Measurements from ENCODE around the gene ZNF91.

ZNF91 gene

GRCh38 chr19:23437901-23438300 is 42.6 kb upstream of the ZNF91 start:
- no peak for TF ChIP-seq POLR2AphosphoS5 (IDR thresholded peaks at IDR 0.05; ENCODE audit: low read depth, low read length)
- TF ChIP-seq SIN3A (IDR thresholded peaks at IDR 0.05; ENCODE audit: borderline replicate concordance, insufficient read depth, low read length): no peak
- TF ChIP-seq, protein P1, sequence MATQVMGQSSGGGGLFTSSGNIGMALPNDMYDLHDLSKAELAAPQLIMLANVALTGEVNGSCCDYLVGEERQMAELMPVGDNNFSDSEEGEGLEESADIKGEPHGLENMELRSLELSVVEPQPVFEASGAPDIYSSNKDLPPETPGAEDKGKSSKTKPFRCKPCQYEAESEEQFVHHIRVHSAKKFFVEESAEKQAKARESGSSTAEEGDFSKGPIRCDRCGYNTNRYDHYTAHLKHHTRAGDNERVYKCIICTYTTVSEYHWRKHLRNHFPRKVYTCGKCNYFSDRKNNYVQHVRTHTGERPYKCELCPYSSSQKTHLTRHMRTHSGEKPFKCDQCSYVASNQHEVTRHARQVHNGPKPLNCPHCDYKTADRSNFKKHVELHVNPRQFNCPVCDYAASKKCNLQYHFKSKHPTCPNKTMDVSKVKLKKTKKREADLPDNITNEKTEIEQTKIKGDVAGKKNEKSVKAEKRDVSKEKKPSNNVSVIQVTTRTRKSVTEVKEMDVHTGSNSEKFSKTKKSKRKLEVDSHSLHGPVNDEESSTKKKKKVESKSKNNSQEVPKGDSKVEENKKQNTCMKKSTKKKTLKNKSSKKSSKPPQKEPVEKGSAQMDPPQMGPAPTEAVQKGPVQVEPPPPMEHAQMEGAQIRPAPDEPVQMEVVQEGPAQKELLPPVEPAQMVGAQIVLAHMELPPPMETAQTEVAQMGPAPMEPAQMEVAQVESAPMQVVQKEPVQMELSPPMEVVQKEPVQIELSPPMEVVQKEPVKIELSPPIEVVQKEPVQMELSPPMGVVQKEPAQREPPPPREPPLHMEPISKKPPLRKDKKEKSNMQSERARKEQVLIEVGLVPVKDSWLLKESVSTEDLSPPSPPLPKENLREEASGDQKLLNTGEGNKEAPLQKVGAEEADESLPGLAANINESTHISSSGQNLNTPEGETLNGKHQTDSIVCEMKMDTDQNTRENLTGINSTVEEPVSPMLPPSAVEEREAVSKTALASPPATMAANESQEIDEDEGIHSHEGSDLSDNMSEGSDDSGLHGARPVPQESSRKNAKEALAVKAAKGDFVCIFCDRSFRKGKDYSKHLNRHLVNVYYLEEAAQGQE (IDR thresholded peaks at IDR 0.05; ENCODE audit: insufficient read depth in 1 of 2, low read depth in 2 of 2, low read length in 2 of 2): no peak
- TF ChIP-seq FOXP2 (optimal IDR thresholded peaks at IDR 0.05; ENCODE audit: borderline replicate concordance, extremely low read depth, extremely low read length, insufficient read depth): no peak
- TF ChIP-seq TAF1 (IDR thresholded peaks at IDR 0.05; ENCODE audit: borderline replicate concordance, insufficient read depth, low read length): no peak

- TF ChIP-seq TAF1 (IDR thresholded peaks at IDR 0.05; ENCODE audit: borderline replicate concordance, insufficient read depth, low read length) (no peak), POLR2AphosphoS5 (IDR thresholded peaks at IDR 0.05; ENCODE audit: low read depth, low read length) (no peak), SIN3A (IDR thresholded peaks at IDR 0.05; ENCODE audit: borderline replicate concordance, insufficient read depth, low read length) (no peak), FOXP2 (optimal IDR thresholded peaks at IDR 0.05; ENCODE audit: borderline replicate concordance, extremely low read depth, extremely low read length, insufficient read depth) (no peak)
- TF ChIP-seq, protein P1 (IDR thresholded peaks at IDR 0.05; ENCODE audit: insufficient read depth in 1 of 2, low read depth in 2 of 2, low read length in 2 of 2): no peak
Observed at GRCh38 chr19:23436944-23437343, 41.7 kb upstream of the ZNF91 start.

DNA sequence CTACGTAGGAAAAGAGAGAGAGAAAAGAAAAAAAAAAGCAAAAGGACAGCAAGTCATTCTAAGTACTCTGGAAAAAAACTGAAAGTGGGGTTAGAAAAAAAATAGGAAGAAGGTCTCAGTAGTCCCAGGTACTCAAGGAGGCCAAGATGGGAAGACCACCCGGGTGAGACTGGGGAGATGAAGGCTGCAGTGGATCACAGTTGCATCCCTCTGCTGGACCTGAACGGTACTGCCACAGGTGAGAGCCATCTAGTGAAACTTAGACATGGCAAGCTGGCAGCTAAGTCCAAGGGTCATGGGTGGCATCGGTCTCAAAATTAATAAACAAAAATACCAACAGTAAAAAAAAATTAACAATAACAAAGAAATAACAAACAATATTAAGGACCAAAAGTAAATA is 41.0 kb upstream of the ZNF91 start:
- TF ChIP-seq TAF1 (IDR thresholded peaks at IDR 0.05; ENCODE audit: borderline replicate concordance, insufficient read depth, low read length): no peak

GRCh38 chr19:23420824-23421223 is 25.6 kb upstream of the ZNF91 start:
- TF ChIP-seq SIN3A (IDR thresholded peaks at IDR 0.05; ENCODE audit: borderline replicate concordance, insufficient read depth, low read length) (no peak), TAF1 (IDR thresholded peaks at IDR 0.05; ENCODE audit: borderline replicate concordance, insufficient read depth, low read length) (no peak), POLR2AphosphoS5 (IDR thresholded peaks at IDR 0.05; ENCODE audit: low read depth, low read length) (no peak), FOXP2 (optimal IDR thresholded peaks at IDR 0.05; ENCODE audit: borderline replicate concordance, extremely low read depth, extremely low read length, insufficient read depth) (no peak)
- TF ChIP-seq, protein P1 (IDR thresholded peaks at IDR 0.05; ENCODE audit: insufficient read depth in 1 of 2, low read depth in 2 of 2, low read length in 2 of 2): no peak

DNA sequence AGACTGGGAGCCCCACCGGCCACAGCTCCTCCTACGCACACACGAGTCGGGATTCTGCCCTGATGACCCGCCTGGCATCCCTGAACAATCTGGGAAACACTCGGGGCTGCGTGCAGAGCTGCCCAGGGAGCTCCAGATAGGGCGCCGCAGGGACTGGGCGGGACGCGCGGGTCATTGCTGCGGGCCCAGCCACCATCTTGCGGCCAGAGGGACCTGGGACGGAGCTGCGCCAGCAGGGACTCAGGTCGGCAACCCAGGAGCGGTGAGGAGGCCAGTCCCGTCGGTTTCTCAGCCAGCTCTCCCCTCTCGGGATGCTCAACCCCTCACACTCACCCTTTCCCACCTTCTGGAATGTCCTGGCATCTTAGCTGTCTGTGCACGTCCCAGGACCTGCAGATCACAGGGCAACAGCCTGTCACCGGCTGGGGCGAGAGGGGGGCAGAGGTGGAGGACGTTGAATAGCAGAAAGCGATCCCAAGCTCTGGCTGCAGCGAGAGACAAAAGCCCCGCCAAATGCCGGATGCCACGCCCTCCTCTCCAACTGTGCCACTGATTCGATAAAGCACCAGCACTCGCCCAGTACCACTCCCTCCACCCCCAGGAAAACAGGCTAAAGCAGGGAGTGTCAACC is 20.4 kb upstream of the ZNF91 start:
- TF ChIP-seq POLR2AphosphoS5 (IDR thresholded peaks at IDR 0.05; ENCODE audit: low read depth, low read length): no peak
- TF ChIP-seq, protein P1 (IDR thresholded peaks at IDR 0.05; ENCODE audit: insufficient read depth in 1 of 2, low read depth in 2 of 2, low read length in 2 of 2): no peak
- TF ChIP-seq TAF1 (IDR thresholded peaks at IDR 0.05; ENCODE audit: borderline replicate concordance, insufficient read depth, low read length): no peak
- no peak for TF ChIP-seq SIN3A (IDR thresholded peaks at IDR 0.05; ENCODE audit: borderline replicate concordance, insufficient read depth, low read length)
- no peak for TF ChIP-seq FOXP2 (optimal IDR thresholded peaks at IDR 0.05; ENCODE audit: borderline replicate concordance, extremely low read depth, extremely low read length, insufficient read depth)

Data from PFSK-1 (cell line).